PC-3 (cell line): Measurements from ENCODE around the gene SH3TC1.

Source experiments
- EZH2 ChIP-seq: fragments of 300-600 bp; sonication (generic); IDR thresholded peaks from one replicate; pipeline ENCODE4 v1.6.1; 2017; ENCODE audit warnings: antibody characterized with exemption, mild to moderate bottlenecking, low read length; ENCODE audit not compliant: unreplicated experiment
- EZH2phosphoT487 ChIP-seq: fragments of 300-600 bp; sonication (generic); IDR thresholded peaks from 2 replicates; pipeline ENCODE4 v1.6.1; 2018; ENCODE audit warnings: mild to moderate bottlenecking, antibody characterized with exemption, low read length, borderline replicate concordance
- TF ChIP-seq, protein P1 (sequence below): fragments of 300-600 bp; sonication (generic); conservative IDR thresholded peaks from 2 replicates; pipeline ENCODE4 v1.5.1; 2017; ENCODE audit warnings: antibody characterized with exemption, low read depth, mild to moderate bottlenecking, low read length

DNA sequence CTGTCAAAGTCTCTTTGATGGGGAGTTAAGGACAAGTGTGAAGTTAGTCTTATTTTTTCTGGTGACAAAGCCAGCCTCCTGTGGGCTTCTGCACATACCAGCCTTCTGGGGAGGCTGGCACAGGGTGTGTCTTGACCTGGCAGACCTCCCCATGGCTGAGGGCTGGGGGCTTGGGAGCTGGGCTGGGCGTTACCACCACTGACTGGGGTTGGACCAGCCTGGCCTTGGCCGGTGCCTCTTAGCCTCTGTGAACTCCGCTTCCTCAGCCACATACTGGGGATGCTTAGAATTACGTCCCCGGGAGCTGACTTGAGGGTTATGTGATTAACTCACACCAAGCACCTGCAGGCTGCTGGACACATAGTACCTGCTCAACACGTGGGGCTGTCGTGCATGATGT is 14.0 kb downstream of the SH3TC1 start:
- TF ChIP-seq, protein P1, sequence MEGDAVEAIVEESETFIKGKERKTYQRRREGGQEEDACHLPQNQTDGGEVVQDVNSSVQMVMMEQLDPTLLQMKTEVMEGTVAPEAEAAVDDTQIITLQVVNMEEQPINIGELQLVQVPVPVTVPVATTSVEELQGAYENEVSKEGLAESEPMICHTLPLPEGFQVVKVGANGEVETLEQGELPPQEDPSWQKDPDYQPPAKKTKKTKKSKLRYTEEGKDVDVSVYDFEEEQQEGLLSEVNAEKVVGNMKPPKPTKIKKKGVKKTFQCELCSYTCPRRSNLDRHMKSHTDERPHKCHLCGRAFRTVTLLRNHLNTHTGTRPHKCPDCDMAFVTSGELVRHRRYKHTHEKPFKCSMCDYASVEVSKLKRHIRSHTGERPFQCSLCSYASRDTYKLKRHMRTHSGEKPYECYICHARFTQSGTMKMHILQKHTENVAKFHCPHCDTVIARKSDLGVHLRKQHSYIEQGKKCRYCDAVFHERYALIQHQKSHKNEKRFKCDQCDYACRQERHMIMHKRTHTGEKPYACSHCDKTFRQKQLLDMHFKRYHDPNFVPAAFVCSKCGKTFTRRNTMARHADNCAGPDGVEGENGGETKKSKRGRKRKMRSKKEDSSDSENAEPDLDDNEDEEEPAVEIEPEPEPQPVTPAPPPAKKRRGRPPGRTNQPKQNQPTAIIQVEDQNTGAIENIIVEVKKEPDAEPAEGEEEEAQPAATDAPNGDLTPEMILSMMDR = no peak
- no peak for TF ChIP-seq EZH2phosphoT487
- no peak for TF ChIP-seq EZH2
